Measurements from ENCODE around the gene RXRA.

Gene RXRA

GRCh38 chr9:134335061-134335460 lies 8.8 kb downstream of the RXRA start:
- H3K4me1 ChIP-seq (ENCODE audit: insufficient read depth, low read length, severe bottlenecking) = no peaks in the 10 kb centered on the region
- no peaks in the 10 kb centered on the region for H3K9me3 ChIP-seq (ENCODE audit: low read length)
- H2AFZ ChIP-seq (ENCODE audit: low read length) = no peak overlapping the region
- H3K27ac ChIP-seq (ENCODE audit: low read depth, low read length, poor library complexity, severe bottlenecking) = no peak overlapping the region
- H3K27me3 ChIP-seq (ENCODE audit: insufficient read depth, low read length) = no peaks in the 10 kb centered on the region; the same call in 1 of the 2 replicates
- no peaks in the 10 kb centered on the region for H3K79me2 ChIP-seq (ENCODE audit: insufficient read depth, low read length)
- TF ChIP-seq, protein P1, sequence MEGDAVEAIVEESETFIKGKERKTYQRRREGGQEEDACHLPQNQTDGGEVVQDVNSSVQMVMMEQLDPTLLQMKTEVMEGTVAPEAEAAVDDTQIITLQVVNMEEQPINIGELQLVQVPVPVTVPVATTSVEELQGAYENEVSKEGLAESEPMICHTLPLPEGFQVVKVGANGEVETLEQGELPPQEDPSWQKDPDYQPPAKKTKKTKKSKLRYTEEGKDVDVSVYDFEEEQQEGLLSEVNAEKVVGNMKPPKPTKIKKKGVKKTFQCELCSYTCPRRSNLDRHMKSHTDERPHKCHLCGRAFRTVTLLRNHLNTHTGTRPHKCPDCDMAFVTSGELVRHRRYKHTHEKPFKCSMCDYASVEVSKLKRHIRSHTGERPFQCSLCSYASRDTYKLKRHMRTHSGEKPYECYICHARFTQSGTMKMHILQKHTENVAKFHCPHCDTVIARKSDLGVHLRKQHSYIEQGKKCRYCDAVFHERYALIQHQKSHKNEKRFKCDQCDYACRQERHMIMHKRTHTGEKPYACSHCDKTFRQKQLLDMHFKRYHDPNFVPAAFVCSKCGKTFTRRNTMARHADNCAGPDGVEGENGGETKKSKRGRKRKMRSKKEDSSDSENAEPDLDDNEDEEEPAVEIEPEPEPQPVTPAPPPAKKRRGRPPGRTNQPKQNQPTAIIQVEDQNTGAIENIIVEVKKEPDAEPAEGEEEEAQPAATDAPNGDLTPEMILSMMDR (IDR thresholded peaks at IDR 0.05; ENCODE audit: low read length) = peak; percentile 24; the same call in 1 of the 2 replicates
- no peak for TF ChIP-seq EZH2 (IDR thresholded peaks at IDR 0.05; ENCODE audit: borderline replicate concordance, low read length)
- no peaks in the 10 kb centered on the region for H3K36me3 ChIP-seq (ENCODE audit: insufficient read depth, low read length)
- H3K4me2 ChIP-seq (ENCODE audit: low read length) = no peak overlapping the region
- H3K9ac ChIP-seq (ENCODE audit: low read length) = no peak overlapping the region
- no peaks in the 10 kb centered on the region for H4K20me1 ChIP-seq (ENCODE audit: insufficient read depth, low read length)
- H3K9me2 ChIP-seq (ENCODE audit: low read depth, low read length) = no peaks in the 10 kb centered on the region
- H3F3A ChIP-seq (ENCODE audit: insufficient read depth, low read length) = no peaks in the 10 kb centered on the region
- H3K4me3 ChIP-seq (ENCODE audit: low read depth, low read length, poor library complexity, severe bottlenecking) = no peak overlapping the region

- no peaks in the 10 kb centered on the region for H3K9me2 ChIP-seq (ENCODE audit: low read depth, low read length)
- H3K9me3 ChIP-seq (ENCODE audit: low read length) = no peaks in the 10 kb centered on the region
- H3K27ac ChIP-seq (ENCODE audit: low read depth, low read length, poor library complexity, severe bottlenecking) = no peak overlapping the region
- H3K27me3 ChIP-seq (ENCODE audit: insufficient read depth, low read length) = no peaks in the 10 kb centered on the region; the same call in 1 of the 2 replicates
- H3K36me3 ChIP-seq (ENCODE audit: insufficient read depth, low read length) = no peaks in the 10 kb centered on the region
- no peak overlapping the region for H3K4me3 ChIP-seq (ENCODE audit: low read depth, low read length, poor library complexity, severe bottlenecking)
- H3F3A ChIP-seq (ENCODE audit: insufficient read depth, low read length) = no peaks in the 10 kb centered on the region
- H3K79me2 ChIP-seq (ENCODE audit: insufficient read depth, low read length) = no peaks in the 10 kb centered on the region
- H3K4me1 ChIP-seq (ENCODE audit: insufficient read depth, low read length, severe bottlenecking) = no peaks in the 10 kb centered on the region
- H2AFZ ChIP-seq (ENCODE audit: low read length) = no peak overlapping the region
- H4K20me1 ChIP-seq (ENCODE audit: insufficient read depth, low read length) = no peaks in the 10 kb centered on the region
- no peak overlapping the region for H3K4me2 ChIP-seq (ENCODE audit: low read length)
- TF ChIP-seq, protein P1 (IDR thresholded peaks at IDR 0.05; ENCODE audit: low read length) = no peak
- no peak for TF ChIP-seq EZH2 (IDR thresholded peaks at IDR 0.05; ENCODE audit: borderline replicate concordance, low read length)
- H3K9ac ChIP-seq (ENCODE audit: low read length) = no peak overlapping the region
These were observed 9.4 kb downstream of the RXRA start for GRCh38 chr9:134335486-134336220.

- no peaks in the 10 kb centered on the region for H3K4me1 ChIP-seq (ENCODE audit: insufficient read depth, low read length, severe bottlenecking)
- no peak overlapping the region for H3K4me2 ChIP-seq (ENCODE audit: low read length)
- H3K9me3 ChIP-seq (ENCODE audit: low read length) = no peaks in the 10 kb centered on the region
- H3K27me3 ChIP-seq (ENCODE audit: insufficient read depth, low read length) = no peaks in the 10 kb centered on the region; the same call in 1 of the 2 replicates
- H2AFZ ChIP-seq (ENCODE audit: low read length) = no peak overlapping the region
- H3K27ac ChIP-seq (ENCODE audit: low read depth, low read length, poor library complexity, severe bottlenecking) = no peak overlapping the region
- no peaks in the 10 kb centered on the region for H3F3A ChIP-seq (ENCODE audit: insufficient read depth, low read length)
- no peak overlapping the region for H3K9ac ChIP-seq (ENCODE audit: low read length)
- no peaks in the 10 kb centered on the region for H4K20me1 ChIP-seq (ENCODE audit: insufficient read depth, low read length)
- no peaks in the 10 kb centered on the region for H3K79me2 ChIP-seq (ENCODE audit: insufficient read depth, low read length)
- TF ChIP-seq, protein P1 (IDR thresholded peaks at IDR 0.05; ENCODE audit: low read length) = no peak
- no peak for TF ChIP-seq EZH2 (IDR thresholded peaks at IDR 0.05; ENCODE audit: borderline replicate concordance, low read length)
- H3K36me3 ChIP-seq (ENCODE audit: insufficient read depth, low read length) = no peaks in the 10 kb centered on the region
- no peak overlapping the region for H3K4me3 ChIP-seq (ENCODE audit: low read depth, low read length, poor library complexity, severe bottlenecking)
- no peaks in the 10 kb centered on the region for H3K9me2 ChIP-seq (ENCODE audit: low read depth, low read length)
These were observed 10.0 kb downstream of the RXRA start for GRCh38 chr9:134336228-134336627.
